ENCODE measurements around the gene FAM151A. TPM values are rescaled to one million over a fixed set of nuclear protein-coding genes. Genes with fewer than 3 reads are reported as not detected.

Gene FAM151A
- polyA plus RNA-seq, 1 donor (not counting 4 experiments of a cell fraction or from before 2014, with no cell fraction given): 0.07 TPM

DNA sequence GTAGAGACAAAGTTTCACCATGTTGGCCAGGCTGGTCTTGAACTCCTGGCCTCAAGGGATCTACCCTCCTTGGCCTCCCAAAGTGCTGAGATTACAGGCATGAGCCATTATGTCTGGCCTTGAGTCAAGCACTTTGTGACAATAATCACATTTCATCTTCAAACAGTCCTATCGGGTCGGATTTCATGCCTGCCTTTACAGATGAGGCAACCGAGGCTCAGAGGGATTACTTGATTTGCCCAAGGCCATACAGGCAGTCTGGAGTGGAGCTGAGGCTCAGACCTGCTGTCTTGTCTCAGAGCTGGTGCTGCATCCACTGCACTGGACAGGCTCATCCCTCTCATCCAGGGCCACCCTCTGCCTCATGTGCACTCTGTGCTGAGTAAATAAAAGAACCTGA lies 26.6 kb downstream of the FAM151A start:
- Histone ChIP-seq H2AFZ (ENCODE audit: control insufficient read depth, low read length) (no peak overlapping the region), H3K9ac (ENCODE audit: control insufficient read depth, extremely low read depth, insufficient read depth, low read length) (no peak overlapping the region), H3K4me2 (ENCODE audit: control insufficient read depth, extremely low read depth, insufficient read depth, low read depth, low read length) (no peak overlapping the region), H3K4me3 (ENCODE audit: control insufficient read depth in 2 of 3, extremely low read depth in 1 of 3, insufficient read depth in 2 of 3, low read depth in 1 of 3, low read length in 3 of 3) (no peak overlapping the region), H3K4me1 (ENCODE audit: control insufficient read depth, extremely low read depth, insufficient read depth, low read length) (no peaks in the 10 kb centered on the region), H3K79me2 (ENCODE audit: control insufficient read depth, insufficient read depth, low read length) (no peaks in the 10 kb centered on the region), H3K36me3 (ENCODE audit: control insufficient read depth in 2 of 2, extremely low read depth in 1 of 2, insufficient read depth in 2 of 2, low read length in 2 of 2) (no peaks in the 10 kb centered on the region), H4K20me1 (ENCODE audit: control insufficient read depth, extremely low read depth, insufficient read depth, low read length) (no peaks in the 10 kb centered on the region), H3K27ac (ENCODE audit: control insufficient read depth, insufficient read depth, low read length) (no peak overlapping the region), H3K9me3 (ENCODE audit: control insufficient read depth, low read depth, low read length) (no peaks in the 10 kb centered on the region), H3K9me1 (ENCODE audit: control insufficient read depth, extremely low read depth, insufficient read depth, low read length) (no peaks in the 10 kb centered on the region), H3K27me3 (ENCODE audit: control insufficient read depth, extremely low read depth, insufficient read depth, low read length) (no peaks in the 10 kb centered on the region)
- dilution Hi-C loops (cut with MboI; ENCODE audit: extremely low pct_ligation_motif_present, low sequenced_read_pairs): no loop called here
- TF ChIP-seq EZH2 (IDR thresholded peaks at IDR 0.05; ENCODE audit: low read length): no peak
- TF ChIP-seq, protein P1, sequence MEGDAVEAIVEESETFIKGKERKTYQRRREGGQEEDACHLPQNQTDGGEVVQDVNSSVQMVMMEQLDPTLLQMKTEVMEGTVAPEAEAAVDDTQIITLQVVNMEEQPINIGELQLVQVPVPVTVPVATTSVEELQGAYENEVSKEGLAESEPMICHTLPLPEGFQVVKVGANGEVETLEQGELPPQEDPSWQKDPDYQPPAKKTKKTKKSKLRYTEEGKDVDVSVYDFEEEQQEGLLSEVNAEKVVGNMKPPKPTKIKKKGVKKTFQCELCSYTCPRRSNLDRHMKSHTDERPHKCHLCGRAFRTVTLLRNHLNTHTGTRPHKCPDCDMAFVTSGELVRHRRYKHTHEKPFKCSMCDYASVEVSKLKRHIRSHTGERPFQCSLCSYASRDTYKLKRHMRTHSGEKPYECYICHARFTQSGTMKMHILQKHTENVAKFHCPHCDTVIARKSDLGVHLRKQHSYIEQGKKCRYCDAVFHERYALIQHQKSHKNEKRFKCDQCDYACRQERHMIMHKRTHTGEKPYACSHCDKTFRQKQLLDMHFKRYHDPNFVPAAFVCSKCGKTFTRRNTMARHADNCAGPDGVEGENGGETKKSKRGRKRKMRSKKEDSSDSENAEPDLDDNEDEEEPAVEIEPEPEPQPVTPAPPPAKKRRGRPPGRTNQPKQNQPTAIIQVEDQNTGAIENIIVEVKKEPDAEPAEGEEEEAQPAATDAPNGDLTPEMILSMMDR (optimal IDR thresholded peaks at IDR 0.05 in 1 of 3, IDR thresholded peaks at IDR 0.05 in 1 of 3, conservative IDR thresholded peaks at IDR 0.05 in 1 of 3; ENCODE audit: extremely low read depth in 1 of 3, insufficient read depth in 2 of 3, low read length in 3 of 3): no peak
- DNase-seq (ENCODE audit: low read depth, low spot score) (no peak), FAIRE-seq (no peak)

DNA sequence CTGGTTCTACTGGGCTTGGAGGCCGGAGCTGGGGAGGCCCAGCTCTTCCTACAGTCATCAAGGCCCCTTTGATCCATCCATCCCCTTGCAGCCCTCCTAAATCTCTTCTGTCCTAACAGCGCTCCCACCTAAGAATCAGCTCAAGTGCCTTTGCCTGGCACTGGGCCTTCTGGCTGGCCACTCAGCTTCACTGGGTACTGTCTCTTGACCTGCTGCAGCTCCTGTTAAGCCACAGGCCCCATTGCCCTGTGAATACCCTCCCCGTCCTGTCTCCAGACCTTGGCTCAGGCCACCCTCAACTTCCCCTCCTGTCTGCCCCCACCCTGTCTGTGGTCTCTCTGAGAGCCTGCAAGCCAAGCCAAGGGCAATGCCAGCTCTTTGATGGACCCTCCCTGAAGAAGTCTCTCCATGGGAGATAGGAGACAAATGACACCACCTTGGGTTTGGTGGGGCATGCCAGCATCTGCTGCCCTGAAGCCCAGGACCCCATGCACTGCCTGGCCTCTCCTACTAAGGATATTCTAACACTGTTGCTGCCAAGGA lies 27.3 kb downstream of the FAM151A start:
- Histone ChIP-seq H3K9me1 (ENCODE audit: control insufficient read depth, extremely low read depth, insufficient read depth, low read length) (no peaks in the 10 kb centered on the region), H3K27ac (ENCODE audit: control insufficient read depth, insufficient read depth, low read length) (no peak overlapping the region), H3K9ac (ENCODE audit: control insufficient read depth, extremely low read depth, insufficient read depth, low read length) (no peak overlapping the region), H3K4me3 (ENCODE audit: control insufficient read depth in 2 of 3, extremely low read depth in 1 of 3, insufficient read depth in 2 of 3, low read depth in 1 of 3, low read length in 3 of 3) (no peak overlapping the region), H3K79me2 (ENCODE audit: control insufficient read depth, insufficient read depth, low read length) (no peaks in the 10 kb centered on the region), H4K20me1 (ENCODE audit: control insufficient read depth, extremely low read depth, insufficient read depth, low read length) (no peaks in the 10 kb centered on the region), H3K27me3 (ENCODE audit: control insufficient read depth, extremely low read depth, insufficient read depth, low read length) (no peaks in the 10 kb centered on the region), H3K36me3 (ENCODE audit: control insufficient read depth in 2 of 2, extremely low read depth in 1 of 2, insufficient read depth in 2 of 2, low read length in 2 of 2) (no peaks in the 10 kb centered on the region), H3K4me1 (ENCODE audit: control insufficient read depth, extremely low read depth, insufficient read depth, low read length) (no peaks in the 10 kb centered on the region), H3K9me3 (ENCODE audit: control insufficient read depth, low read depth, low read length) (no peaks in the 10 kb centered on the region), H3K4me2 (ENCODE audit: control insufficient read depth, extremely low read depth, insufficient read depth, low read depth, low read length) (no peak overlapping the region), H2AFZ (ENCODE audit: control insufficient read depth, low read length) (no peak overlapping the region)
- dilution Hi-C loops (cut with MboI; ENCODE audit: extremely low pct_ligation_motif_present, low sequenced_read_pairs): no loop called here
- no peak for FAIRE-seq
- TF ChIP-seq, protein P1 (optimal IDR thresholded peaks at IDR 0.05 in 1 of 3, IDR thresholded peaks at IDR 0.05 in 1 of 3, conservative IDR thresholded peaks at IDR 0.05 in 1 of 3; ENCODE audit: extremely low read depth in 1 of 3, insufficient read depth in 2 of 3, low read length in 3 of 3): no peak
- no peak for TF ChIP-seq EZH2 (IDR thresholded peaks at IDR 0.05; ENCODE audit: low read length)
- no peak for DNase-seq (ENCODE audit: low read depth, low spot score)

Measured in keratinocyte (primary cell).